ENCODE data around the gene RASGEF1B. TPM values are rescaled to one million over a fixed set of nuclear protein-coding genes. Genes with fewer than 3 reads are reported as not detected.

The RASGEF1B gene
- total RNA-seq (10 to 100 TPM; 69.4 to 73.1 TPM), total RNA-seq (5.9 to 519 (median 30.1) reads per million in 172 experiments)
- polyA plus RNA-seq (2013, experiment 1 of 2): 3.8 TPM
- polyA plus RNA-seq (2013, experiment 2 of 2): 5.0 TPM

GRCh38 chr4:81471588-81472280 is at the start of gene RASGEF1B:
TSS of gene RASGEF1B (minus strand) at chr4:81471907. CDS start at chr4:81459508, 12,399 bp downstream.
- Histone ChIP-seq H3K36me3 (ENCODE audit: insufficient read depth, low read length) (no peaks in the 10 kb centered on the region), H3K4me3 (ENCODE audit: low read length) (peak within 1 kb of the TSS; percentile 85), H3K9me3 (ENCODE audit: control insufficient read depth in 1 of 2, insufficient read depth in 1 of 2, low read length in 2 of 2) (no peaks in the 10 kb centered on the region), H3K4me1 (ENCODE audit: insufficient read depth, low read length) (peaks cover 31% of the 10 kb centered on the region), H3K27ac (ENCODE audit: low read depth in 1 of 2, low read length in 2 of 2) (peak within 1 kb of the TSS; percentile 96), H3K27me3 (ENCODE audit: control insufficient read depth in 1 of 2, insufficient read depth in 2 of 2, low read length in 2 of 2) (no peaks in the 10 kb centered on the region)
- TF ChIP-seq CTCF (IDR thresholded peaks at IDR 0.05): no peak
- intact Hi-C loops (cut with DNase I, micrococcal nuclease): loop anchor here (1.0 to 10.0 kb wide), 5 partner anchors 21 to 893 kb away; no protein-coding TSS in a partner anchor
- DNase-seq: peak; percentile 84 to 98 (median 92)
- ChIA-PET CTCF (interaction anchor here (0.6 to 4.3 kb wide), 18 partner anchors 9 to 373 kb away, joined by 3 to 34 read pairs (median 4); no protein-coding TSS in a partner anchor), POLR2A (interaction anchor here (0.5 to 4.2 kb wide), 36 partner anchors 10 to 1563 kb away, joined by 3 to 49 read pairs (median 4); partner anchors contain the start of genes COPS4 and HNRNPD)
- Mint-ChIP-seq H3K4me3 (peak within 1 kb of the TSS; percentile 94), H3K27me3 (no peaks in the 10 kb centered on the region), H3K9me3 (no peaks in the 10 kb centered on the region), H3K36me3 (ENCODE audit: low read depth) (peaks cover 5% of the 10 kb centered on the region), H3K4me1 (ENCODE audit: low read depth) (peaks cover 41% of the 10 kb centered on the region), H3K27ac (peak within 1 kb of the TSS; percentile 91)
- ATAC-seq (ENCODE audit: poor library complexity): peak; percentile 84

- H3K36me3 ChIP-seq (ENCODE audit: insufficient read depth, low read length): no peaks in the 10 kb centered on the region
- ChIA-PET CTCF (interaction anchor here (1.1 kb wide), 2 partner anchors 28 to 52 kb away, joined by 3 to 5 read pairs; no protein-coding TSS in a partner anchor), POLR2A (interaction anchor here (1.9 kb wide), 1 partner anchor 49 kb away, joined by 8 read pairs; the partner anchor contains the start of gene RASGEF1B)
- no peak overlapping the region for H3K4me3 Mint-ChIP-seq
- H3K27me3 Mint-ChIP-seq: no peaks in the 10 kb centered on the region
- H3K4me1 Mint-ChIP-seq (ENCODE audit: low read depth): no peaks in the 10 kb centered on the region
- no peak overlapping the region for H3K27ac ChIP-seq (ENCODE audit: low read depth in 1 of 2, low read length in 2 of 2)
- no peaks in the 10 kb centered on the region for H3K27me3 ChIP-seq (ENCODE audit: control insufficient read depth in 1 of 2, insufficient read depth in 2 of 2, low read length in 2 of 2)
- no peak overlapping the region for H3K27ac Mint-ChIP-seq
- no peaks in the 10 kb centered on the region for H3K9me3 Mint-ChIP-seq
- no peaks in the 10 kb centered on the region for H3K9me3 ChIP-seq (ENCODE audit: control insufficient read depth in 1 of 2, insufficient read depth in 1 of 2, low read length in 2 of 2)
- no peak overlapping the region for H3K4me3 ChIP-seq (ENCODE audit: low read length)
- intact Hi-C loops (cut with DNase I, micrococcal nuclease): no loop called here
- no peaks in the 10 kb centered on the region for H3K36me3 Mint-ChIP-seq (ENCODE audit: low read depth)
- no peak for DNase-seq
- ATAC-seq (ENCODE audit: poor library complexity): no peak
- no peak for TF ChIP-seq CTCF (IDR thresholded peaks at IDR 0.05)
- H3K4me1 ChIP-seq (ENCODE audit: insufficient read depth, low read length): no peaks in the 10 kb centered on the region
Measured at GRCh38 chr4:81519856-81520255, 48.1 kb upstream of the RASGEF1B start.

GRCh38 chr4:81519427-81519773 is 47.7 kb upstream of the RASGEF1B start:
- POLR2A ChIA-PET: interaction anchor here (1.9 kb wide), 1 partner anchor 48 kb away, joined by 8 read pairs; the partner anchor contains the start of gene RASGEF1B
- DNase-seq: no peak
- no peaks in the 10 kb centered on the region for H3K27me3 Mint-ChIP-seq
- no peak overlapping the region for H3K27ac Mint-ChIP-seq
- H3K9me3 ChIP-seq (ENCODE audit: control insufficient read depth in 1 of 2, insufficient read depth in 1 of 2, low read length in 2 of 2): no peaks in the 10 kb centered on the region
- ATAC-seq (ENCODE audit: poor library complexity): no peak
- TF ChIP-seq CTCF (IDR thresholded peaks at IDR 0.05): no peak
- H3K27ac ChIP-seq (ENCODE audit: low read depth in 1 of 2, low read length in 2 of 2): no peak overlapping the region
- CTCF ChIA-PET: interaction anchor here (1.0 to 1.1 kb wide), 3 partner anchors 12 to 52 kb away, joined by 3 to 5 read pairs (median 3); no protein-coding TSS in a partner anchor
- H3K4me3 ChIP-seq (ENCODE audit: low read length): no peak overlapping the region
- H3K4me3 Mint-ChIP-seq: no peak overlapping the region
- no peaks in the 10 kb centered on the region for H3K36me3 Mint-ChIP-seq (ENCODE audit: low read depth)
- no peaks in the 10 kb centered on the region for H3K36me3 ChIP-seq (ENCODE audit: insufficient read depth, low read length)
- no peaks in the 10 kb centered on the region for H3K4me1 ChIP-seq (ENCODE audit: insufficient read depth, low read length)
- no peaks in the 10 kb centered on the region for H3K4me1 Mint-ChIP-seq (ENCODE audit: low read depth)
- intact Hi-C loops (cut with DNase I, micrococcal nuclease): no loop called here
- H3K27me3 ChIP-seq (ENCODE audit: control insufficient read depth in 1 of 2, insufficient read depth in 2 of 2, low read length in 2 of 2): no peaks in the 10 kb centered on the region
- H3K9me3 Mint-ChIP-seq: no peaks in the 10 kb centered on the region
